ENCODE data around the gene ECE1.

Gene ECE1

DNA sequence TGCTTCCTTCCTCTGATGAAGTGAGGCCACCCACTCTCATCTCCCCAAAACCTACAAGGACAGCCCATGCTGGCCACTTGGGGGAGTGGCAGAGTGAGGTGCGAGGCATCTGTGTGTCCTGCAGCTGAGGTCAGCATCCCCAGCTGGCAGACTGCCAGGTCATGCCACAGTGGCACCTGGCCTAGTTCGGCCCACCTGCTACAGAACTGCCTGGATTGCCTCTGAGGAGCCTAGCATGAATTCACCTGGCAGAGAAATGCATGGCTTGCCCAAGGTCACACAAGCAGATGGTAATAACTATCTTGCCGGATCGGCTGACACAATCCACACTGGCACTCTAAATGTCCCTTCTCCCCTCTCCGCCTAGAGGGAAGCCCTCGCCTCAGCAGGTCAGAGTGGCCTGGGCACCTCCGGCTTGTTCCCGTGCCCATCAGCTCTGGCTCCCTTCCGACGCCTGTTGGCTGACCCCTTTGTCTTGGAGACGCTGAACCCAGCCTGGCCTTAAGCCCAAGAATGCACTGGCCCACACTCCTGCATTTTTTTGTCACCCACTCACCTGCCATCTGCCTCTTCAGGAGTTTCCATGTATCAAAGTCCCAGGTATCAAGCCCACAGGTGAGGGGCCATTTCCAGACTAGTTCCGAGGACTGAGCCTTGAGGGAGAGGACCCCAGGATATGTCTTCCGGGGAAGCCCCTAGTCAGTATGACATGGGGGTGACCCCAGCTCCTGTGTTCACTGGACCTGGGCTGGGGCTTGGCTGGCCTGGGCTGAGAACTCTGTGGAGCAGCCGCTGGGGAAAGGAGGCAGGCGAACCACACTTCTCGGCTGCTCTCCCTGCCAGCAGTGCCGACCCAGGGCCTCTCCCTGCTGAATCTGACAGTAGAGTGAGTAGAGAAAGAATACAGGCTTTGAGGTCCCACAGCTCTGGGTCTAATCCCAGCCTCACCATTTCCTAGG, 21.7 kb downstream of the ECE1 start:
- peaks cover 8% of the 10 kb centered on the region for H3K4me1 Mint-ChIP-seq
- peak overlapping the region; percentile 12 for H3K27ac Mint-ChIP-seq
- H3K9me3 Mint-ChIP-seq: no peaks in the 10 kb centered on the region
- no peak overlapping the region for H3K4me3 Mint-ChIP-seq
- H3K27me3 Mint-ChIP-seq: no peaks in the 10 kb centered on the region
- H3K36me3 Mint-ChIP-seq: peaks cover 19% of the 10 kb centered on the region
- DNase-seq (ENCODE audit: low spot score in 2 of 2): no peak
- no peak for ATAC-seq (ENCODE audit: low read depth)

- peak overlapping the region; percentile 12 for H3K27ac Mint-ChIP-seq
- ATAC-seq (ENCODE audit: low read depth): no peak
- peaks cover 8% of the 10 kb centered on the region for H3K4me1 Mint-ChIP-seq
- no peaks in the 10 kb centered on the region for H3K27me3 Mint-ChIP-seq
- H3K36me3 Mint-ChIP-seq: peaks cover 17% of the 10 kb centered on the region
- H3K9me3 Mint-ChIP-seq: no peaks in the 10 kb centered on the region
- DNase-seq (ENCODE audit: low spot score in 2 of 2): no peak
- no peak overlapping the region for H3K4me3 Mint-ChIP-seq
Observed at GRCh38 chr1:21267191-21268077, 22.8 kb downstream of the ECE1 start.

DNA sequence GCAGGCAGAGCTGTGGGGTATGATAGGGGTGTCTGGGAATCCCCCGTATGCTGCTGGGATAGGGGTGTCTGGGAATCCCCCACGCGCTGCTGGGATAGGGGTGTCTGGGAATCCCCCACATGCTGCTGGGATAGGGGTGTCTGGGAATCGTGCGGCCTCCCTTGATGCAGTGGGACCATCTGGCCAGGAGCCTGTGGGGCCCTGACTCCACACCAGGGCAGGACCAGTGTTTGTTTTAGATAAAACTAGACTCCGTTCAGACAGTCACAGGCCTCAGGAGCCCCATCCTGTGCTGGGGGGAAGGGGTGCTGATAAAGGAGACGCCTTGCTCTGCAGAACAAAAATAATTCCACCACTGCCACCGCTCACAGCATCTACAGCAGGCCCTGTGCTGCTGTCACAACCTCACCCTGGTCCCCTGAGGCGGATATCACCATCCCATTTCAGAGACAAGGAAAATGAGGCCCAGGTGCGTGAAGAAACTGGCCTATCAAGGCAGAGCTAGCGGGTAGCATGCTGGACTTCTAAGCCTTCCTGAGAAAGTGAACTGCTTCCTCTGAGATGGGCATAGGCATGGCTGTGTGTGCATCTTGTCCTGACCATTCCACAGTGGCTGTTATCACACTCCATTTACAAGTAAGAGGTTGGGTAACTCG, 24.0 kb downstream of the ECE1 start:
- Mint-ChIP-seq H3K9me3 (no peaks in the 10 kb centered on the region), H3K4me1 (peaks cover 8% of the 10 kb centered on the region), H3K4me3 (no peak overlapping the region), H3K27me3 (no peaks in the 10 kb centered on the region), H3K27ac (no peak overlapping the region), H3K36me3 (peaks cover 18% of the 10 kb centered on the region)
- DNase-seq (ENCODE audit: low spot score in 2 of 2) (no peak), ATAC-seq (ENCODE audit: low read depth) (no peak)

DNA sequence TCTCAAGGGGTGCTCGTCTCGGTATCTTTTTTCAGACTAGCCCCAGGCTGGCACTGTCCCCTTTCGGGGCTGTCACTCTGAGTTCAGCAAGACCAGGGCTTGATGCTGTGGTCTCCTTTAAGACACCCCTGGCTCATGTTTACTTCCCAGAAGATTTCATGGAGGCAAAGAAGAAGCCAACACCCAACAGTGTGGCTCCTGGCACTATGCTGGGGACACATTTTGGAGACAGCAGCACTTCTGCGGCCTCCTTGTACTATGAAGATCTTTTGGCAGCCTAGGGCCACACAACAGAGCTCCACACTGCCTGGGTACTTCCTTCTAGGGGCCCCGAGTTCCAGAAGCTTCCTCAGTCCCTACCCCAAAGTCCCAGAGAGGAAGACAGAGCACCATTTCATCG, 24.6 kb downstream of the ECE1 start:
- Mint-ChIP-seq H3K4me3 (no peak overlapping the region), H3K27me3 (no peaks in the 10 kb centered on the region), H3K9me3 (no peaks in the 10 kb centered on the region), H3K4me1 (peaks cover 10% of the 10 kb centered on the region), H3K36me3 (peaks cover 21% of the 10 kb centered on the region), H3K27ac (no peak overlapping the region)
- DNase-seq (ENCODE audit: low spot score in 2 of 2) (no peak), ATAC-seq (ENCODE audit: low read depth) (no peak)

- ATAC-seq (ENCODE audit: low read depth): no peak
- H3K9me3 Mint-ChIP-seq: no peaks in the 10 kb centered on the region
- H3K4me1 Mint-ChIP-seq: peaks cover 5% of the 10 kb centered on the region
- no peak overlapping the region for H3K4me3 Mint-ChIP-seq
- H3K36me3 Mint-ChIP-seq: peaks cover 19% of the 10 kb centered on the region
- H3K27me3 Mint-ChIP-seq: no peaks in the 10 kb centered on the region
- no peak for DNase-seq (ENCODE audit: low spot score in 2 of 2)
- peak overlapping the region; percentile 15 for H3K27ac Mint-ChIP-seq
Observed at GRCh38 chr1:21264898-21265297, 25.4 kb downstream of the ECE1 start.

DNA sequence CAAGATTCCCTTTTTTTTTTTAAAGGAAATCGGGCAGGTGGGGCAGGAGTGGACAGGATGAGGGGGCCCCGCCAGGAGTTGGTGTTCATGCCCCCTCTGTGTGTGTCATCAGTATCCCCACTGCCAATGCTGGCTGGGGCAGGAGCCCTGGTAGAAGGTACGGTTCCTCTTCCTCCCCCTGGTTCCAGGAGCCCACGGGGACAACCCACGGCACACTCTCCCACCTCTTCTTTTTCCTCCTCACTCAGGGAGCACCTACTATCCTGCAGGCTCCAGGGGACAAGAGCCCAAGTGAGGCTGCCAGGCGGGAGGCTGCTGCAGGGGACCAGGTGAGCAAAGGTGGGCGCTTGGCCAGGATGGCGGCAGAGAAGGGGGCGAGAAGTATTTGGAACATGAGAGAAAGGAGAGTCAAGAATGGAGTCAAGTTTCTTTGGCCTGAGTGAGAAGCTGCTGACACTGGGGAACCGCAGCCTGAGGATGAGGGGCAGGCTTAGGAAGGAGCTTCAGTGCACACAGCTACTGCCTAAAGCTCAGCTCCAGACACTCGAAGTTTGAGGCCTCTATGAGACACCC, 26.5 kb downstream of the ECE1 start:
- DNase-seq (ENCODE audit: low spot score in 2 of 2) (no peak), ATAC-seq (ENCODE audit: low read depth) (no peak)
- Mint-ChIP-seq H3K27ac (no peak overlapping the region), H3K4me1 (peaks cover 7% of the 10 kb centered on the region), H3K4me3 (no peak overlapping the region), H3K36me3 (peaks cover 22% of the 10 kb centered on the region), H3K9me3 (no peaks in the 10 kb centered on the region), H3K27me3 (no peaks in the 10 kb centered on the region)

- Mint-ChIP-seq H3K4me3 (no peak overlapping the region), H3K27ac (no peak overlapping the region), H3K27me3 (no peaks in the 10 kb centered on the region), H3K9me3 (no peaks in the 10 kb centered on the region), H3K4me1 (peaks cover 7% of the 10 kb centered on the region), H3K36me3 (peaks cover 23% of the 10 kb centered on the region)
- no peak for DNase-seq (ENCODE audit: low spot score in 2 of 2)
- ATAC-seq (ENCODE audit: low read depth): no peak
Observed at GRCh38 chr1:21263052-21263429, 27.2 kb downstream of the ECE1 start.

DNA sequence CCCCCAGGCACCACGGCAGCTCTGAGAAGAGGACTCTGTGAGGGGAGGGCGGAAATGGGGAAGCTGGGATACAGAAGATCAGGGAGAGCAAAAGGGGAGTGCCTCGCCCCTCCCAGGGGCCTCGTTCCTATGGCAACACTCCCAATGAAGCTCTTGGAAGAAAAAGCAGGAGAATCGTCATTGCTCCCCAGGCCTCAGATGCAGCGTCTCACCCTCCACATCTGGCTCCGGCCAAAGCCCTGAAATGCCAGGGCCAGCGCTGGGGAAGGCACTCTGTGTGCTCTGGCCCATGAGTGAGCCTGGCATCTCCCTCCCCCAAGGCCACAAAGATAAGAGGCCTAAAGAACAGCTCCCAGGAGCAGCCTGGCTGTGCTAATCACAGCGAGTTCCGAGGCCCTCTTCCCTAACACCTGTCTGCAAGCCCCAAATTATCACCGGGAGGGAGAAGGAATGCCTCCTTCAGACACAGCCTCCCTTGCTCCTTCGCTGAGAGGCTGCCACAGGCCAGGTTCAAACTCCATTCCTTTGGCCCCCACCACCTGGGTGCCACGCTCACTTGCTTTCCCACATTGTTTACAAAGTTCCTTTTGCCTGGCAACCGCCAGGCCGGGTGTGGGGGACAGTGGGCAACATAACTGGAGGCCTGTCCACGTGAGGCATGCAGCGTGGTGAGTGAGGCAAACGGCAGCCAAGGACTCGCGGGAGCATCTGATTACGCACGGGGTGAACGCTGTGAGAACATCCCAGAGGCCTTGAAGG, 27.8 kb downstream of the ECE1 start:
- no peaks in the 10 kb centered on the region for H3K27me3 Mint-ChIP-seq
- peak overlapping the region; percentile 14 for H3K27ac Mint-ChIP-seq
- peaks cover 26% of the 10 kb centered on the region for H3K36me3 Mint-ChIP-seq
- DNase-seq (ENCODE audit: low spot score in 2 of 2) (no peak), ATAC-seq (ENCODE audit: low read depth) (no peak)
- H3K9me3 Mint-ChIP-seq: no peaks in the 10 kb centered on the region
- peaks cover 7% of the 10 kb centered on the region for H3K4me1 Mint-ChIP-seq
- no peak overlapping the region for H3K4me3 Mint-ChIP-seq

DNA sequence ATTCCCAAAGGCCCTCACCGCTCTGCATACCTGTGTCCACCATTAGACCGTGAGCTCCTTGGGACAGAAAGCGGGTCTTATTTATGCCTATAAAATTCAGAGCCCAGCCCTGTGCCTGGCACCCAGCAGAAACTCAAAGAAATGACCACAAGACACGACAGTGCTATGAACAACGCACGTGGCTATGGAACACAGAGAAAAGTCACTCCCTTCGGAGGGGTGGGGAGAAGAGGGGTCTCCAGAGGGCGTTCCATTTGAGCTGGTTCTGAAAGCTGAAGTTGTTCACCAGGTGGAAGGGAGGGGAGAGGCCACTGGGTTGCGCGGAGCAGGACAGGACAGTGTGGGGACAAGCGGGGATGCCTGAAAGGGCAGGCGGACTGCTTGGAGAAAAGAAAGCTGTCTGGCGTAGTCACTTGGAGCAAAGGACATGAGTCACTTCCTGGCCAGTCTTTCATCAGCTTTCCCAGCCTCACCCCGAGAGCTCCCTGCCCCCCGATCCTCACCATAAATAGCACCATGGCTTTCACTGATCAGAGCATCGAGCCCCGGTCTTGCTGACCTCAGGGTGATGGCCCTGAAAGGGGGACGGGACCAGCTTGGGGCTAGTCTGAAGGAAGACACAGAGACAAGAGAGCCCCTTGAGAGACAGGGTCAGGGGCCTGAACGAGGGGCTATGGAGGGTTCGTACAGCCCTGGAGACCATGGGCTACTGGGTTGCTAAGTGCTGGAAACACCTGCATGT, 28.5 kb downstream of the ECE1 start:
- DNase-seq (ENCODE audit: low spot score in 2 of 2): no peak
- no peak for ATAC-seq (ENCODE audit: low read depth)
- H3K27ac Mint-ChIP-seq: peak overlapping the region; percentile 61
- no peak overlapping the region for H3K4me3 Mint-ChIP-seq
- H3K4me1 Mint-ChIP-seq: peaks cover 7% of the 10 kb centered on the region
- peaks cover 25% of the 10 kb centered on the region for H3K36me3 Mint-ChIP-seq
- no peaks in the 10 kb centered on the region for H3K9me3 Mint-ChIP-seq
- no peaks in the 10 kb centered on the region for H3K27me3 Mint-ChIP-seq

GRCh38 chr1:21260405-21261125, 29.7 kb downstream of the ECE1 start:
- Mint-ChIP-seq H3K36me3 (peaks cover 28% of the 10 kb centered on the region), H3K4me1 (peaks cover 7% of the 10 kb centered on the region), H3K4me3 (no peak overlapping the region), H3K9me3 (no peaks in the 10 kb centered on the region), H3K27ac (peak overlapping the region; percentile 61), H3K27me3 (no peaks in the 10 kb centered on the region)
- ATAC-seq (ENCODE audit: low read depth) (no peak), DNase-seq (ENCODE audit: low spot score in 2 of 2) (no peak)

DNA sequence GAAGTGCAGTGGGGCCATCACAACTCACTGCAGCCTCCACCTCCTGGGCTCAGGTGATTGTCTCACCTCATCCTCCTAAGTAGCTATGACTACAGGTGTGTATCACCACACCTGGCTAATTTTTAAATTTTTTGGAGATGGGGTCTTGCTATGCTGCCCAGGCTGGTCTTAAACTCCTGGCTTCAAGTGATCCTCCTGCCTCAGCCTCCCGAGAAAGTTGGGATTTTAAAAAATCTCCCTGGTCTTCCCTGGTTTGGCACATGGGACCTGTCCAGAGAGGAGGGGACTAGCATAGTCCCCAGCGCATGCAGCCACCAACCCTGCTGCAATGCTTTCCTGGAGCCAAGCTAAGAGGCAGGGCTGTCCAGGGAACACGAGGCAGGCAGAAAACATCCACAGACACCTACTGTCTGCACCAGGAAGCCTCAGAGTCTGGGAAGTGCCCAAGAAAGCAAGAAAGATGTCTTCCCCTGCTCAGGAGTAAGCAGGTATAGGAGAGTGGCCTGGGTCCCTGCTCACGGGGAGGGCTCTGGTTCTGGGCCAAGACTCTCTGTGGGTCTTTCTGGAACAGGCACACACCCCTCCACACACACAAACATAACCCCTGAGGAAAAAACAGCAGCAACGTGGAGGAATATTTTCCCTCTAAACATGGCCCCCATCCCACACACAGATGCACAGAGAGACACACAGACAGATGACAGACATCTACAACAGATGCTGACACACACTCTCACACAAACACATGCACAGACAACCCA, 30.8 kb downstream of the ECE1 start:
- no peak for DNase-seq (ENCODE audit: low spot score in 2 of 2)
- peaks cover 8% of the 10 kb centered on the region for H3K4me1 Mint-ChIP-seq
- H3K36me3 Mint-ChIP-seq: peaks cover 26% of the 10 kb centered on the region
- no peak overlapping the region for H3K27ac Mint-ChIP-seq
- no peaks in the 10 kb centered on the region for H3K9me3 Mint-ChIP-seq
- H3K4me3 Mint-ChIP-seq: no peak overlapping the region
- no peak for ATAC-seq (ENCODE audit: low read depth)
- no peaks in the 10 kb centered on the region for H3K27me3 Mint-ChIP-seq

Data from memory B cell (primary cell).